A673 (cell line): ENCODE measurements around the gene IFNGR2.

Source experiments
- EZH2 ChIP-seq: fragments of 200-600 bp; sonication (generic); IDR thresholded peaks from 2 replicates; pipeline ENCODE4 v1.6.1; 2017; ENCODE audit warnings: borderline replicate concordance, low read depth, mild to moderate bottlenecking, mixed read lengths, antibody characterized with exemption, low read length; ENCODE audit not compliant: poor library complexity, severe bottlenecking
- TF ChIP-seq, protein P1 (sequence below): fragments of 300-800, 200-600 bp; sonication (generic); conservative IDR thresholded peaks from 2 replicates; pipeline ENCODE4 v1.5.1; 2017; ENCODE audit warnings: low read depth, mild to moderate bottlenecking, antibody characterized with exemption, low read length, moderate library complexity, mixed read lengths

GRCh38 chr21:33384841-33385331 lies 18.3 kb upstream of the IFNGR2 start:
- TF ChIP-seq, protein P1, sequence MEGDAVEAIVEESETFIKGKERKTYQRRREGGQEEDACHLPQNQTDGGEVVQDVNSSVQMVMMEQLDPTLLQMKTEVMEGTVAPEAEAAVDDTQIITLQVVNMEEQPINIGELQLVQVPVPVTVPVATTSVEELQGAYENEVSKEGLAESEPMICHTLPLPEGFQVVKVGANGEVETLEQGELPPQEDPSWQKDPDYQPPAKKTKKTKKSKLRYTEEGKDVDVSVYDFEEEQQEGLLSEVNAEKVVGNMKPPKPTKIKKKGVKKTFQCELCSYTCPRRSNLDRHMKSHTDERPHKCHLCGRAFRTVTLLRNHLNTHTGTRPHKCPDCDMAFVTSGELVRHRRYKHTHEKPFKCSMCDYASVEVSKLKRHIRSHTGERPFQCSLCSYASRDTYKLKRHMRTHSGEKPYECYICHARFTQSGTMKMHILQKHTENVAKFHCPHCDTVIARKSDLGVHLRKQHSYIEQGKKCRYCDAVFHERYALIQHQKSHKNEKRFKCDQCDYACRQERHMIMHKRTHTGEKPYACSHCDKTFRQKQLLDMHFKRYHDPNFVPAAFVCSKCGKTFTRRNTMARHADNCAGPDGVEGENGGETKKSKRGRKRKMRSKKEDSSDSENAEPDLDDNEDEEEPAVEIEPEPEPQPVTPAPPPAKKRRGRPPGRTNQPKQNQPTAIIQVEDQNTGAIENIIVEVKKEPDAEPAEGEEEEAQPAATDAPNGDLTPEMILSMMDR = no peak
- no peak for TF ChIP-seq EZH2
